Mesendoderm (in vitro differentiated cells): Measurements from ENCODE around the gene APOL1.
A peak's percentile ranks its signal among the peaks of the same experiment; 100 is the strongest.
"Not testable (repeated sequence)": the region's sequence is repeated elsewhere in the genome, so short reads cannot be mapped to it uniquely, and the experiment has no call there.

Experiments used
- DNase-seq: peaks from one replicate; pipeline ENCODE4 v3.0.0; 2013
- H2AK5ac ChIP-seq: 2 replicates; pipeline ENCODE4 v1.6.1; 2013; ENCODE audit warnings: low read length, inconsistent platforms
- H2BK120ac ChIP-seq: 2 replicates; pipeline ENCODE4 v1.6.1; 2013; ENCODE audit warnings: low read depth, mild to moderate bottlenecking, low read length, moderate library complexity, mixed read lengths
- H2BK15ac ChIP-seq: replicated peaks from 2 replicates; pipeline ENCODE4 v1.6.1; 2013; ENCODE audit warnings: low read depth, mild to moderate bottlenecking, moderate library complexity
- H2BK5ac ChIP-seq: 2 replicates; pipeline ENCODE4 v1.6.1; 2013; ENCODE audit warnings: low read length, inconsistent platforms
- H3K18ac ChIP-seq: 2 replicates; pipeline ENCODE4 v1.6.1; 2013; ENCODE audit warnings: mild to moderate bottlenecking, low read length, mixed read lengths
- H3K23ac ChIP-seq: one replicate; pipeline ENCODE4 v1.6.1; 2013; ENCODE audit warnings: low read length
- H3K27ac ChIP-seq: 2 replicates; pipeline ENCODE4 v1.5.1; 2013; ENCODE audit warnings: low read depth, mild to moderate bottlenecking, inconsistent platforms, low read length, moderate library complexity
- H3K27me3 ChIP-seq: 2 replicates; pipeline ENCODE4 v1.6.1; 2013; ENCODE audit warnings: low read length, control low read depth, mild to moderate bottlenecking, inconsistent platforms; ENCODE audit not compliant: insufficient read depth, poor library complexity
- H3K36me3 ChIP-seq: 2 replicates; pipeline ENCODE4 v1.6.1; 2013; ENCODE audit warnings: low read length, inconsistent platforms; ENCODE audit not compliant: control insufficient read depth, insufficient read depth
- H3K4ac ChIP-seq: one replicate; pipeline ENCODE4 v1.6.1; 2013; ENCODE audit warnings: low read depth, mild to moderate bottlenecking, low read length, moderate library complexity
- H3K4me1 ChIP-seq: 2 replicates; pipeline ENCODE4 v1.6.1; 2013; ENCODE audit warnings: low read depth, low read length, inconsistent platforms; ENCODE audit not compliant: control insufficient read depth
- H3K4me2 ChIP-seq: 2 replicates; pipeline ENCODE4 v1.6.1; 2013; ENCODE audit warnings: low read length
- H3K4me3 ChIP-seq: 2 replicates; pipeline ENCODE4 v1.5.1; 2013; ENCODE audit warnings: mild to moderate bottlenecking, low read length
- H3K56ac ChIP-seq: one replicate; pipeline ENCODE4 v1.6.1; 2013; ENCODE audit warnings: low read length
- H3K79me1 ChIP-seq: 2 replicates; pipeline ENCODE4 v1.6.1; 2013; ENCODE audit warnings: low read length, inconsistent platforms
- H3K79me2 ChIP-seq: 2 replicates; pipeline ENCODE4 v1.6.1; 2013; ENCODE audit warnings: mild to moderate bottlenecking, low read length; ENCODE audit not compliant: control insufficient read depth, insufficient read depth
- H3K9ac ChIP-seq: 2 replicates; pipeline ENCODE4 v1.6.1; 2013; ENCODE audit warnings: low read length, inconsistent platforms
- H4K5ac ChIP-seq: one replicate; pipeline ENCODE4 v1.6.1; 2013; ENCODE audit warnings: low read length
- H4K8ac ChIP-seq: one replicate; pipeline ENCODE4 v1.6.1; 2013; ENCODE audit warnings: low read depth, mild to moderate bottlenecking, control low read depth, low read length, moderate library complexity
- WGBS: extraction: QIAGEN DNeasy Blood & Tissue Kit; methylation state at CpG from one replicate; pipeline ENCODE4 v1.1.7; 2013; ENCODE audit warnings: low lambda C conversion rate, missing lambda C conversion rate; ENCODE audit not compliant: insufficient coverage; ENCODE audit errors: extremely low coverage; 5-methylcytosine and 5-hydroxymethylcytosine counted together

Gene APOL1

GRCh38 chr22:36231051-36231450 lies 21.9 kb upstream of the APOL1 start:
- H2BK5ac ChIP-seq, H3K18ac ChIP-seq, H3K9ac ChIP-seq, H3K27me3 ChIP-seq, H3K56ac ChIP-seq, H2BK120ac ChIP-seq, H4K8ac ChIP-seq, H3K23ac ChIP-seq, H4K5ac ChIP-seq, H3K4ac ChIP-seq, H2AK5ac ChIP-seq, H3K4me1 ChIP-seq, H3K79me1 ChIP-seq, H3K36me3 ChIP-seq, H3K27ac ChIP-seq, H3K4me2 ChIP-seq, H2BK15ac ChIP-seq, H3K79me2 ChIP-seq, H3K4me3 ChIP-seq: not testable (repeated sequence)
- no CpG with 5 or more reads among the region's 5 CpGs for WGBS
- peak; percentile 78 for DNase-seq

- no peak overlapping the region for H2BK15ac ChIP-seq
- no peaks in the 10 kb centered on the region for H3K27me3 ChIP-seq
- H2BK5ac ChIP-seq: no peak overlapping the region
- H3K4me3 ChIP-seq: no peak overlapping the region
- H3K79me1 ChIP-seq: no peaks in the 10 kb centered on the region
- no peak overlapping the region for H3K56ac ChIP-seq
- H3K36me3 ChIP-seq: no peaks in the 10 kb centered on the region
- no peak overlapping the region for H3K4me2 ChIP-seq
- H4K5ac ChIP-seq: no peak overlapping the region
- no peak for DNase-seq
- H3K79me2 ChIP-seq: no peaks in the 10 kb centered on the region
- no peak overlapping the region for H3K4ac ChIP-seq
- no peak overlapping the region for H2BK120ac ChIP-seq
- no peak overlapping the region for H3K27ac ChIP-seq
- no peak overlapping the region for H3K18ac ChIP-seq
- H3K9ac ChIP-seq: no peak overlapping the region
- no peak overlapping the region for H4K8ac ChIP-seq
- H3K23ac ChIP-seq: no peak overlapping the region
- peaks cover 4% of the 10 kb centered on the region for H3K4me1 ChIP-seq
- WGBS: no CpG with 5 or more reads among the region's 13 CpGs
- no peak overlapping the region for H2AK5ac ChIP-seq
Observed at GRCh38 chr22:36232715-36233401, 20.1 kb upstream of the APOL1 start.

DNA sequence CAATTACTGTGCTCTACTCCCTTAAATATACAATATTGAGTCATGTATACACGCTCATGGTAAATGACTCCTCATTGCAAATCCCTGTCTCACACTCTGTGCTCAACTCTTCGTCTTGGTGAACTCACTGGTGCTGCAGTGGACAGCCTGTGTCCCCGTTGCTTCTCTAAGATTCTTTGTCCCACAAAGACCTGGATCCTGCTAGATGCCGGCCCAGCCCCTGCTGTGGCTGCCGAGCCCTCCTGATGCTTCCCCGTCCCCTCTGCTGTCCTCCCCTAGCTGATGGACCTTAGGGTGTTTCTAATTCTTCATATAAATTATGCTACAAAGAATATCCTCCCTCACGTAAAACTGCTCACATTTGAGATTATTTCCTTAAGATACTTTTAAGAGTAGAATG lies 19.1 kb upstream of the APOL1 start:
- Histone ChIP-seq H2BK120ac (no peak overlapping the region), H3K27ac (no peak overlapping the region), H3K23ac (no peak overlapping the region), H3K56ac (no peak overlapping the region), H2AK5ac (no peak overlapping the region), H3K79me1 (no peaks in the 10 kb centered on the region), H3K4ac (no peak overlapping the region), H4K5ac (no peak overlapping the region), H3K4me2 (no peak overlapping the region), H3K27me3 (no peaks in the 10 kb centered on the region), H3K18ac (no peak overlapping the region), H3K4me3 (no peak overlapping the region), H2BK5ac (no peak overlapping the region), H3K36me3 (no peaks in the 10 kb centered on the region), H2BK15ac (no peak overlapping the region), H3K4me1 (peaks cover 3% of the 10 kb centered on the region), H4K8ac (no peak overlapping the region), H3K9ac (no peak overlapping the region), H3K79me2 (no peaks in the 10 kb centered on the region)
- no peak for DNase-seq
- no CpG with 5 or more reads among the region's 7 CpGs for WGBS

DNA sequence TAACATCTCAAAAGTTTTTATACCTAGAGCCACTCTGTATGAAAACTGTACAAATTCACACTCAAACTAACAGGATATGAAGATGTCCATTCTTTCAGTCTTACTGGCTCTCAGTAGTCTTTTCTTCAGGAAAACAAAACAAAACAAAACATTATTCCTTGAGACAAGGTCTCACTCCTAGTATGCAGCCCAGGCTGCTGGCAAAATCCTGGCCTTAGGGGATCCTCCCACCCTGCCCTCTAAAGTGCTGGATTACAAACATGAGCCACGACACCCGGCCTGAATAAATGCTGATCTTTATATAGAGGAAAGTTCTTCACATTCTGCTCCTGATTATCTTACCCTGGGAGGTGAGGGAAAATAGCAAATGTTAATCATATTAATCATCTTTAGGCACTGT lies 18.7 kb upstream of the APOL1 start:
- no peaks in the 10 kb centered on the region for H3K27me3 ChIP-seq
- H3K79me1 ChIP-seq: no peaks in the 10 kb centered on the region
- H2BK15ac ChIP-seq: no peak overlapping the region
- peaks cover 2% of the 10 kb centered on the region for H3K4me1 ChIP-seq
- no peak for DNase-seq
- H3K79me2 ChIP-seq: no peaks in the 10 kb centered on the region
- H2BK5ac ChIP-seq: no peak overlapping the region
- H2AK5ac ChIP-seq: no peak overlapping the region
- H3K4me2 ChIP-seq: no peak overlapping the region
- no peaks in the 10 kb centered on the region for H3K36me3 ChIP-seq
- H4K8ac ChIP-seq: no peak overlapping the region
- WGBS: no CpG with 5 or more reads among the region's 2 CpGs
- no peak overlapping the region for H2BK120ac ChIP-seq
- no peak overlapping the region for H4K5ac ChIP-seq
- H3K9ac ChIP-seq: no peak overlapping the region
- H3K4ac ChIP-seq: no peak overlapping the region
- no peak overlapping the region for H3K23ac ChIP-seq
- H3K18ac ChIP-seq: no peak overlapping the region
- no peak overlapping the region for H3K27ac ChIP-seq
- no peak overlapping the region for H3K56ac ChIP-seq
- no peak overlapping the region for H3K4me3 ChIP-seq

- Histone ChIP-seq H3K4ac (no peak overlapping the region), H3K27ac (no peak overlapping the region), H3K56ac (no peak overlapping the region), H3K4me2 (no peak overlapping the region), H4K8ac (no peak overlapping the region), H4K5ac (no peak overlapping the region), H3K79me1 (no peaks in the 10 kb centered on the region), H3K4me3 (no peak overlapping the region), H3K36me3 (no peaks in the 10 kb centered on the region), H2BK5ac (no peak overlapping the region), H3K23ac (no peak overlapping the region), H2AK5ac (no peak overlapping the region), H2BK15ac (no peak overlapping the region), H3K79me2 (no peaks in the 10 kb centered on the region), H3K18ac (no peak overlapping the region), H3K4me1 (peaks cover 2% of the 10 kb centered on the region), H3K9ac (no peak overlapping the region), H2BK120ac (no peak overlapping the region), H3K27me3 (no peaks in the 10 kb centered on the region)
- no peak for DNase-seq
- WGBS: no CpG with 5 or more reads among the region's 2 CpGs
Observed at GRCh38 chr22:36234919-36235318, 18.0 kb upstream of the APOL1 start.

GRCh38 chr22:36235585-36235984 lies 17.3 kb upstream of the APOL1 start:
- no peak overlapping the region for H3K4ac ChIP-seq
- H3K23ac ChIP-seq: no peak overlapping the region
- no peaks in the 10 kb centered on the region for H3K36me3 ChIP-seq
- H3K4me3 ChIP-seq: no peak overlapping the region
- no peak overlapping the region for H3K27ac ChIP-seq
- H3K4me1 ChIP-seq: peaks cover 2% of the 10 kb centered on the region
- no peak for DNase-seq
- no CpG with 5 or more reads among the region's 3 CpGs for WGBS
- H3K79me2 ChIP-seq: no peaks in the 10 kb centered on the region
- no peak overlapping the region for H4K8ac ChIP-seq
- no peaks in the 10 kb centered on the region for H3K27me3 ChIP-seq
- H2BK5ac ChIP-seq: no peak overlapping the region
- H3K9ac ChIP-seq: no peak overlapping the region
- no peak overlapping the region for H3K56ac ChIP-seq
- H3K4me2 ChIP-seq: no peak overlapping the region
- no peak overlapping the region for H2AK5ac ChIP-seq
- no peak overlapping the region for H4K5ac ChIP-seq
- no peak overlapping the region for H2BK15ac ChIP-seq
- H3K18ac ChIP-seq: no peak overlapping the region
- H3K79me1 ChIP-seq: no peaks in the 10 kb centered on the region
- no peak overlapping the region for H2BK120ac ChIP-seq
